ENCODE data around the gene SFXN3. TPM values are rescaled to one million over a fixed set of nuclear protein-coding genes. Genes with fewer than 3 reads are reported as not detected.

Gene SFXN3
- polyA plus RNA-seq, 1 donor from 2014 or later = 7.4 TPM

Other genes with a start within 250 kb of the SFXN3 start
- gene SLF2, start 118.3 kb upstream of the SFXN3 start, polyA plus RNA-seq = 12.7 TPM
- gene SEMA4G, start 61.7 kb upstream of the SFXN3 start, polyA plus RNA-seq = not detected
- gene MRPL43, start 43.7 kb upstream of the SFXN3 start, polyA plus RNA-seq = 120 TPM
- 13.6 TPM for gene TWNK, start 43.7 kb upstream of the SFXN3 start, polyA plus RNA-seq
- gene LZTS2, start 31.4 kb upstream of the SFXN3 start, polyA plus RNA-seq = 17.5 TPM
- not detected for gene PDZD7, start 105 bp upstream of the SFXN3 start, polyA plus RNA-seq
- gene KAZALD1, start 30.8 kb downstream of the SFXN3 start, polyA plus RNA-seq = not detected
- gene TLX1, start 100.1 kb downstream of the SFXN3 start, polyA plus RNA-seq = not detected
- gene LBX1, start 198.2 kb downstream of the SFXN3 start, polyA plus RNA-seq = not detected

All from IgD-negative memory B cell (primary cell).